GM12874 (cell line): Measurements from ENCODE around the gene MAP2K3.

Source experiments
- TF ChIP-seq, protein P1 (sequence below): IDR thresholded peaks from 2 replicates; pipeline ENCODE4 v1.5.1; 2011; ENCODE audit warnings: low read depth, mild to moderate bottlenecking, control low read depth, low read length, moderate library complexity; ENCODE audit not compliant: insufficient read depth

The MAP2K3 gene

DNA sequence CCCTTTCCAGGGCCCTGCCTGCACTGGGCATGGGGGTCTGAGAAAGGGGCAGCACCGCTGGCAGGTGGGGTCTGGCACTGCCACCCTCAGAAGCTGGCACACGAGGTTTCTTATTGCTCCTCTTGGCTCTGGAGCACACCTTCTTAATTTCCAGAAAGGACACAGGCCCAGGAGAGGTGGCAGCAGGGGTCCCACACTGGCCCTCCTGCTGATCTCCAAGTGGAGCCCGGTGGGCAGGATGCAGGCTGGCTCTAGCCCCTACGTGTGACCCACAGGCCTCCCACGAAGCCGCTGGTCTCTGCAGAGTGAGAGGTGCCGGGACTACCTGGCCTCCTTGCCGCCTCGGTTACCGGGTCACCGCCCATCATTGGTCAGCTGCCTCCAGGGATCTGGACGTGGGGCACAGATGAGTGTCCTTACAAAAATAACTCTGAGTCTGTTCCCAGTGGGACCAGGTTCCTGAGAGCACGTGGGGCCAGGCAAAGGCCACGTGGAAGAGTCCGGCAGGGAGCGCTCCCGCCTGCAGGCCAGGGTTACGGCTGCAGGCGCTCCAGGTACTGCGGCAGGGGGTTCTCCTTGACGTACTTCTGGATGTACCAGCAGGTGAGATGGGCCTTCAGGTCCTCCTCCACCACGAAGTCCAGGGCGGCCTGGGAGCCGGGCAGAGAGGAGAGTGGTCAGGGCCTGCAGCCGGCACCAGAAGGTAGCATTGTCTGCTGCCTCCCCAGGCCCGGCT is 41.6 kb upstream of the MAP2K3 start:
- TF ChIP-seq, protein P1, sequence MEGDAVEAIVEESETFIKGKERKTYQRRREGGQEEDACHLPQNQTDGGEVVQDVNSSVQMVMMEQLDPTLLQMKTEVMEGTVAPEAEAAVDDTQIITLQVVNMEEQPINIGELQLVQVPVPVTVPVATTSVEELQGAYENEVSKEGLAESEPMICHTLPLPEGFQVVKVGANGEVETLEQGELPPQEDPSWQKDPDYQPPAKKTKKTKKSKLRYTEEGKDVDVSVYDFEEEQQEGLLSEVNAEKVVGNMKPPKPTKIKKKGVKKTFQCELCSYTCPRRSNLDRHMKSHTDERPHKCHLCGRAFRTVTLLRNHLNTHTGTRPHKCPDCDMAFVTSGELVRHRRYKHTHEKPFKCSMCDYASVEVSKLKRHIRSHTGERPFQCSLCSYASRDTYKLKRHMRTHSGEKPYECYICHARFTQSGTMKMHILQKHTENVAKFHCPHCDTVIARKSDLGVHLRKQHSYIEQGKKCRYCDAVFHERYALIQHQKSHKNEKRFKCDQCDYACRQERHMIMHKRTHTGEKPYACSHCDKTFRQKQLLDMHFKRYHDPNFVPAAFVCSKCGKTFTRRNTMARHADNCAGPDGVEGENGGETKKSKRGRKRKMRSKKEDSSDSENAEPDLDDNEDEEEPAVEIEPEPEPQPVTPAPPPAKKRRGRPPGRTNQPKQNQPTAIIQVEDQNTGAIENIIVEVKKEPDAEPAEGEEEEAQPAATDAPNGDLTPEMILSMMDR, result no peak

DNA sequence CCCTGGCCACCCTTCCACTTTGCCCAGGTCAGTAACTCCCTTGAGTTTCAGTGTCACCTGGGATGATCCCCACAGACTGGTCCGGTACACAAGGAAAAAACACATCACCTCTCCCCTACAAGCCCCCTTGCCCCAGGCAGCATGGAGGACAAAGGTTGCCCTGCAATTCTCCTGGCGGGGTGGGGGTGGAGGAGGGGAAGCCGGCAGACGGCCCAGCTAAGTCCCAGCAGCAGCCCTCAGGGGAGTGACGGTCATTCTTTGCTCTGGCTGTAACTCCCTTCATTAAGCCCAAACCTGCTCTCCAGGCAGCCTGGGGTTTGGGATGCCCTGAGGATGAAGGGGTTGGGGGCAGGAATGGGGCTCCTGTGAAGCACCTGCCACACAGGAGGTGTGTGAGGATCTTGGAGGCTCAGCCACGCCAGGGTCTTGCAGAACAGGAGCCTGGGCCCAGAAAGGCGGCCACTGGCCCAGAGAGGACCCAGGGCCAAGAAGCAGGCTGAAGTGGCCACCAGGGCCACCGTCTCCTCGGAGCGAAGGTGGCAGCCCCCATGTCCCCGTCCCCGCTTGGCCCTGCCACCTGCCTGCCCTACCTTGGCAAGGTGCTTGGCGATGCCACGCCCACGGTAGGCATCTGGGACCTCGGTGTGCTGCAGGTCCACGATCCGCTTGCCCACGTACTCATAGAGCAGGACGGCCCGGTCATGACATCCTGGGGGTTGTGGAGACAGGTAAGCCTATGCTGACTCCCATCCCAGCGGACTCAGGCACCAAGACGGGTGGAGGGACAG is 40.8 kb upstream of the MAP2K3 start:
- TF ChIP-seq, protein P1, result no peak

DNA sequence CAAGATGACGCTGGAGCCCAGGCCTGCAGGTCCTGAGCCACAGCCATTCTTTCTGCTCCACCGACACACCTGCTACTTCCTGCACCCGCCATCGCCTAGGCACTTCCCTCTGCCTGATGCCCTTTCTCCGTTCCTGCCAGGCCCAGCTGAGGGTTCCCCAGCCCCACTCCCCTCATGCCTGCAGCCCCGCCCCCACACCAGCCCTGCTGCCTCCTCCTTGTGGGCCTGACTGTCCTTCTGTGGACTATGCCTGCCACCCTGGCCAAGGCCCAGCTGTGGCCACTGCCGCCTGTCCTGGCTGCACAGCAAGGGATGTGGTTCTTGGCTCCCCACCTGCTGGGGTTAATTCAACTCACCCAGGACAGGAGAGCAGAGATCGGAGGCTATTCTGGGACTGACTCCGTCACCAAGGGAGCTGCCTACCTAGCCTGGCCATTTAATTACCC is 38.8 kb upstream of the MAP2K3 start:
- TF ChIP-seq, protein P1, result no peak

DNA sequence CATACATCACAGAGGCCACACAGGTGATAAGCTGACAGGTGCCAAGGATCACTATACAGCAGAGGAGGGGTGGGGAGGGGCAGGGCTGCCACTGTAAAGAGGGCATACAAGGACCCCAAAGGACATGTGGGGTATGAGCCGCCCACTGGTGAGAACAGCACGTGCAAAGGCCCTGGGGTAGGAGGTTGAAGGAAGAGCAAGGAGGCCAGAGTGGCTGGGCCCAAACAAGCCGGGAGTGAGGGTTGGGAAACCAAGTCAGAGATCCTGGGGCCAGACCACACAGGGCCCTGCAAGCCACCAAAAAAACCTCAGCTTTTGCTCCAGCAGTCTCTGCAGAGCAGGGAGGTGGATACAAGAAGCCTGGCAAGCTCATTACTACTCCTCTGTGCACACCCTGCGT is 37.8 kb upstream of the MAP2K3 start:
- TF ChIP-seq, protein P1, result no peak

DNA sequence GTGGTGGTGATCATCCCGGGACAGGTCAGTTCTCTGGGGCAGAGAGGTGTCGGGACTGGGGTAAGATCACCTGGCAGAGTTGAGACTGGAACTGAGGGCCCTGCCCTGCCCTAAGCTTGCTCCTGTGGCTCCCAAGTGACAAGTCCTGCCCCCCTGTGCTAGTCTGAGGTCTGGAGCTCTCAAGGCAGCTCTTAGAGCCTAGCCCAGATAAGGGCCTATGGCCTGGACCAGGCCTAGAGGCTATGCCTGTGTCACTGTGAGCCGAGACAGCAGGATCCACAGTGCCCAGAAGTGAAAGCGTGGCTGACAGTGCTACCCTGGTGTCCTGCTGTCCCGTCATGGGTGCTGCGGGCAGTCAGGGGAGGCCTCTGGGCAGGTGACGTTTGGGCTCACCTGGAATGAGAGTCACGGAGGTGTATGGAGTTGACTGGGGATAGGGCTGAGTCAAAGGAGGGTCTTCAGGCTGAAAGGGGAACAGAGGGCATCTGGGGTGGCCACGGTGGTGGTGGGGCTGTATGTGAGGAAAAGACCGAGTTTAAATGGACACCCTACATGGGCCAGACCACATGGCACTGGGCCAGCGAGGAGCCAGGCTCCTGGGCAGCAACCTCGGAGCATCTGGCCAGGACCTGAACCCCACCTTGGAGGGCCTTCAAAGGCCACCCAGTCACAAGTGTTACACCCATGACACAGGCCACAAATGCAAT is 36.8 kb upstream of the MAP2K3 start:
- TF ChIP-seq, protein P1, result no peak

DNA sequence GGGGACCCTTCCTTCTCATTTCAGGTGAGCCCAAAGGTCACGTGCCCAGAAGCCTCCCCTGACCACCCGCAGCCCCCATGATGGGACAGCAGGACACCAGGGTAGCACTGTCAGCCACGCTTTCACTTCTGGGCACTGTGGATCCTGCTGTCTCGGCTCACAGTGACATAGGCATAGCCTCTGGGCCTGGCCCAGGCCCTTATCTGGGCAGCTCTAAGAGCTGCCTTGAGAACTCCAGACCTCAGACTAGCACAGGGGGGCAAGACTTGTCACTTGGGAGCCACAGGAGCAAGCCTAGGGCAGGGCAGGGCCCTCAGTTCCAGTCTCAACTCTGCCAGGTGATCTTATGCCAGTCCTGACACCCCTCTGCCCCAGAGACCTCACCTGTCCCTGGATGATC is 36.0 kb upstream of the MAP2K3 start:
- TF ChIP-seq, protein P1, result no peak
